SK-N-SH treated with all-trans-retinoic acid at 6 μM for 48 hours (cell line): Measurements from ENCODE around the gene PWWP3B.
A peak's percentile ranks its signal among the peaks of the same experiment; 100 is the strongest.

Experiments
- ATAC-seq: fragments of 200-7000 bp; cut with Tn5 transposase; 3 replicates; pipeline ENCODE4 v1.9.1; 2020; ENCODE audit warnings: mild to moderate bottlenecking, moderate library complexity
- ARNTL ChIP-seq: fragments of 450-650 bp; formaldehyde crosslinking; IDR thresholded peaks from 2 replicates; pipeline ENCODE4 v1.5.0; 2020; ENCODE audit warnings: low read depth, mild to moderate bottlenecking, moderate library complexity, borderline replicate concordance
- BACH2 ChIP-seq: fragments of 250-450 bp; sonication (Bioruptor Pico); IDR thresholded peaks from 2 replicates; pipeline ENCODE4 v1.9.0; 2021; ENCODE audit warnings: mild to moderate bottlenecking, borderline replicate concordance
- GLIS3 ChIP-seq: fragments of 250-450 bp; sonication (Bioruptor Pico); IDR thresholded peaks from 2 replicates; pipeline ENCODE4 v1.5.0; 2020; ENCODE audit warnings: mild to moderate bottlenecking, moderate library complexity
- RARB ChIP-seq: fragments of 250-450 bp; sonication (Bioruptor Pico); IDR thresholded peaks from 2 replicates; pipeline ENCODE4 v1.8.0; 2021; ENCODE audit warnings: mild to moderate bottlenecking, moderate library complexity
- SNAI2 ChIP-seq: fragments of 250-450 bp; sonication (Bioruptor Pico); IDR thresholded peaks from 2 replicates; pipeline ENCODE4 v1.5.0; 2020; ENCODE audit warnings: mild to moderate bottlenecking, moderate library complexity
- TCF4 ChIP-seq: fragments of 250-450 bp; sonication (Bioruptor Pico); IDR thresholded peaks from 2 replicates; pipeline ENCODE4 v1.8.0; 2021; ENCODE audit warnings: mild to moderate bottlenecking, moderate library complexity, borderline replicate concordance
- TOX ChIP-seq: fragments of 250-450 bp; sonication (Bioruptor Pico); IDR thresholded peaks from 2 replicates; pipeline ENCODE4 v1.8.0; 2021; ENCODE audit warnings: mild to moderate bottlenecking, moderate library complexity, borderline replicate concordance
- ZFP3 ChIP-seq: fragments of 250-450 bp; sonication (Bioruptor Pico); IDR thresholded peaks from 2 replicates; pipeline ENCODE4 v1.5.0; 2020; ENCODE audit warnings: mild to moderate bottlenecking, moderate library complexity
- ZFP30 ChIP-seq: fragments of 450-650 bp; formaldehyde crosslinking; IDR thresholded peaks from 2 replicates; pipeline ENCODE4 v1.5.0; 2022; ENCODE audit warnings: mild to moderate bottlenecking, moderate library complexity
- ZNF565 ChIP-seq: fragments of 450-650 bp; formaldehyde crosslinking; conservative IDR thresholded peaks from 2 replicates; pipeline ENCODE4 v1.5.0; 2020; ENCODE audit warnings: low read depth, mild to moderate bottlenecking, moderate library complexity
- ZNF8 ChIP-seq: fragments of 450-650 bp; formaldehyde crosslinking; IDR thresholded peaks from 2 replicates; pipeline ENCODE4 v1.5.0; 2020; ENCODE audit warnings: mild to moderate bottlenecking, moderate library complexity
- TF ChIP-seq, protein P1 (sequence below): fragments of 250-450 bp; sonication (Bioruptor Pico); IDR thresholded peaks from 2 replicates; pipeline ENCODE4 v1.8.0; 2021; ENCODE audit warnings: low read depth, mild to moderate bottlenecking, moderate library complexity, borderline replicate concordance
- TF ChIP-seq, protein P2 (sequence below): fragments of 250-450 bp; sonication (Bioruptor Pico); IDR thresholded peaks from 2 replicates; pipeline ENCODE4 v1.5.1; 2021; ENCODE audit warnings: mild to moderate bottlenecking, moderate library complexity
- TF ChIP-seq, protein P3 (sequence below): fragments of 250-450 bp; sonication (Bioruptor Pico); IDR thresholded peaks from 2 replicates; pipeline ENCODE4 v1.5.1; 2020; ENCODE audit warnings: low read depth, mild to moderate bottlenecking, moderate library complexity
- TF ChIP-seq, protein P4 (sequence below): fragments of 250-450 bp; sonication (Bioruptor Pico); IDR thresholded peaks from 2 replicates; pipeline ENCODE4 v1.5.0; 2020; ENCODE audit warnings: mild to moderate bottlenecking, moderate library complexity
- TF ChIP-seq, protein P5 (sequence below): fragments of 250-450 bp; sonication (Bioruptor Pico); IDR thresholded peaks from 2 replicates; pipeline ENCODE4 v1.8.0; 2020; ENCODE audit warnings: mild to moderate bottlenecking, moderate library complexity, borderline replicate concordance

The PWWP3B gene

DNA sequence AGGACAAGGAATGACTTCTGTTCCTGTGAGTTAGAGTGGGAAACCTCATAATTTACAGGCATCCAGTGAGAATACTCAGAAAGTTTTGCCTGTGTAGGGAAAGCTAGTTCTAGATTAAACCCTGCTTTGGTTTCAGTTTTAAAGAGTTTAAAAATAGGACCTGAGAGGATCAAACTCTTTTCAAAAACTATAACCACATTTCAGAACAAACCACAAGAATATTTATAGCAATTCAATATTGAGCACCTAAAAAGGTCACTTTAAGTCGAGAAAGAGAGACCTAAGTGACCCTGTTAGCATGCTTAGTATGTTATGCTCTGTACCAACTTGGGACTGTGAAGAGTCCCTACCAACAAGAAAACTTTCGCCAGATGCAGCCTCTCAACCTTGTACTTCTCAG lies 17.4 kb upstream of the PWWP3B start:
- ATAC-seq = no peak
- no peak for TF ChIP-seq ZFP3 (CRISPR knock-in tag)
- no peak for TF ChIP-seq ARNTL
- TF ChIP-seq SNAI2 (CRISPR knock-in tag) = no peak
- TF ChIP-seq, protein P1, sequence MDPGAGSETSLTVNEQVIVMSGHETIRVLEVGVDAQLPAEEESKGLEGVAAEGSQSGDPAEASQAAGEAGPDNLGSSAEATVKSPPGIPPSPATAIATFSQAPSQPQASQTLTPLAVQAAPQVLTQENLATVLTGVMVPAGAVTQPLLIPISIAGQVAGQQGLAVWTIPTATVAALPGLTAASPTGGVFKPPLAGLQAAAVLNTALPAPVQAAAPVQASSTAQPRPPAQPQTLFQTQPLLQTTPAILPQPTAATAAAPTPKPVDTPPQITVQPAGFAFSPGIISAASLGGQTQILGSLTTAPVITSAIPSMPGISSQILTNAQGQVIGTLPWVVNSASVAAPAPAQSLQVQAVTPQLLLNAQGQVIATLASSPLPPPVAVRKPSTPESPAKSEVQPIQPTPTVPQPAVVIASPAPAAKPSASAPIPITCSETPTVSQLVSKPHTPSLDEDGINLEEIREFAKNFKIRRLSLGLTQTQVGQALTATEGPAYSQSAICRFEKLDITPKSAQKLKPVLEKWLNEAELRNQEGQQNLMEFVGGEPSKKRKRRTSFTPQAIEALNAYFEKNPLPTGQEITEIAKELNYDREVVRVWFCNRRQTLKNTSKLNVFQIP = no peak
- TF ChIP-seq, protein P2, sequence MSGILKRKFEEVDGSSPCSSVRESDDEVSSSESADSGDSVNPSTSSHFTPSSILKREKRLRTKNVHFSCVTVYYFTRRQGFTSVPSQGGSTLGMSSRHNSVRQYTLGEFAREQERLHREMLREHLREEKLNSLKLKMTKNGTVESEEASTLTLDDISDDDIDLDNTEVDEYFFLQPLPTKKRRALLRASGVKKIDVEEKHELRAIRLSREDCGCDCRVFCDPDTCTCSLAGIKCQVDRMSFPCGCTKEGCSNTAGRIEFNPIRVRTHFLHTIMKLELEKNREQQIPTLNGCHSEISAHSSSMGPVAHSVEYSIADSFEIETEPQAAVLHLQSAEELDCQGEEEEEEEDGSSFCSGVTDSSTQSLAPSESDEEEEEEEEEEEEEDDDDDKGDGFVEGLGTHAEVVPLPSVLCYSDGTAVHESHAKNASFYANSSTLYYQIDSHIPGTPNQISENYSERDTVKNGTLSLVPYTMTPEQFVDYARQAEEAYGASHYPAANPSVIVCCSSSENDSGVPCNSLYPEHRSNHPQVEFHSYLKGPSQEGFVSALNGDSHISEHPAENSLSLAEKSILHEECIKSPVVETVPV = no peak
- TF ChIP-seq TCF4 (CRISPR knock-in tag) = no peak
- TF ChIP-seq, protein P3, sequence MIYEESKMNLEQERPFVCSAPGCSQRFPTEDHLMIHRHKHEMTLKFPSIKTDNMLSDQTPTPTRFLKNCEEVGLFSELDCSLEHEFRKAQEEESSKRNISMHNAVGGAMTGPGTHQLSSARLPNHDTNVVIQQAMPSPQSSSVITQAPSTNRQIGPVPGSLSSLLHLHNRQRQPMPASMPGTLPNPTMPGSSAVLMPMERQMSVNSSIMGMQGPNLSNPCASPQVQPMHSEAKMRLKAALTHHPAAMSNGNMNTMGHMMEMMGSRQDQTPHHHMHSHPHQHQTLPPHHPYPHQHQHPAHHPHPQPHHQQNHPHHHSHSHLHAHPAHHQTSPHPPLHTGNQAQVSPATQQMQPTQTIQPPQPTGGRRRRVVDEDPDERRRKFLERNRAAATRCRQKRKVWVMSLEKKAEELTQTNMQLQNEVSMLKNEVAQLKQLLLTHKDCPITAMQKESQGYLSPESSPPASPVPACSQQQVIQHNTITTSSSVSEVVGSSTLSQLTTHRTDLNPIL = no peak

DNA sequence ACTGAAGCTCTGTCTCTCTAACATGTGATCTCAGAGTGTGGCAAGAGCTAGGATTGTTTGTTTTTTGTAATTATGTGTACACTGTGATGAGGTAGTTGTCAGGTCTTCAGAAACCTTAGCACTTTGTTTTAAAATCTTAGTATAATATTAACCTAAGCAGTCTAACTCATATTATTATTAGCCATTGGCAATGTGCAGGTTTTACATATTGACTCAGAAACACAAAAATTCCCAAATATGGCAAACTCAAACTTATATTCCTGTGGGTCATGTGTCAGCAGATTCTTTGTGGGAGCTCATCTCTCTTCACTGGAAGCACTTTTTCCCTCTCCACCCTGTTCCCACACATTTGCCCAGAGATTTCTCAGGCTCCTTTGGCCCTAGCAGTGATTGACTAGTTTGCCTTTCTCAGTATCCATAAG lies 8.2 kb upstream of the PWWP3B start:
- TF ChIP-seq ZFP30 (CRISPR knock-in tag) (no peak), ZNF565 (no peak)
- no peak for ATAC-seq

DNA sequence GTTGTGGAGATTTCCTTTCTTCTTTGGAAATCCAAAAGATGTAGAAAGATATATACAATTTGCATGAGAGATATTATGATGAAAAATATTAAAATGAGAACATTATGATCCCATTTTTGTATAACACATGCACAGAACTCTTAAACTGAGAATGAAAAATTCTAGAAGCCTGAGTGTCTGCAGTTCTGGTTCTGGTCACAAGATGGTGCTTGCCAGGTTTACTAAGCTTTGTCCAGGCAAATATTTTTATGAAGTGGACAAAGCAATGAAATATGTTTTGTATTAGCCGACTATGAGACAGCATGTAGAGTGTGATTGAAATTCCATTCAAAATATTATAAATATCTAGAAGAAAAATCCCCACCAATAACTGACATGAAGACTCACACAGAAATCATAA lies 2.2 kb downstream of the PWWP3B start:
- TF ChIP-seq, protein P1 = no peak
- TF ChIP-seq, protein P4, sequence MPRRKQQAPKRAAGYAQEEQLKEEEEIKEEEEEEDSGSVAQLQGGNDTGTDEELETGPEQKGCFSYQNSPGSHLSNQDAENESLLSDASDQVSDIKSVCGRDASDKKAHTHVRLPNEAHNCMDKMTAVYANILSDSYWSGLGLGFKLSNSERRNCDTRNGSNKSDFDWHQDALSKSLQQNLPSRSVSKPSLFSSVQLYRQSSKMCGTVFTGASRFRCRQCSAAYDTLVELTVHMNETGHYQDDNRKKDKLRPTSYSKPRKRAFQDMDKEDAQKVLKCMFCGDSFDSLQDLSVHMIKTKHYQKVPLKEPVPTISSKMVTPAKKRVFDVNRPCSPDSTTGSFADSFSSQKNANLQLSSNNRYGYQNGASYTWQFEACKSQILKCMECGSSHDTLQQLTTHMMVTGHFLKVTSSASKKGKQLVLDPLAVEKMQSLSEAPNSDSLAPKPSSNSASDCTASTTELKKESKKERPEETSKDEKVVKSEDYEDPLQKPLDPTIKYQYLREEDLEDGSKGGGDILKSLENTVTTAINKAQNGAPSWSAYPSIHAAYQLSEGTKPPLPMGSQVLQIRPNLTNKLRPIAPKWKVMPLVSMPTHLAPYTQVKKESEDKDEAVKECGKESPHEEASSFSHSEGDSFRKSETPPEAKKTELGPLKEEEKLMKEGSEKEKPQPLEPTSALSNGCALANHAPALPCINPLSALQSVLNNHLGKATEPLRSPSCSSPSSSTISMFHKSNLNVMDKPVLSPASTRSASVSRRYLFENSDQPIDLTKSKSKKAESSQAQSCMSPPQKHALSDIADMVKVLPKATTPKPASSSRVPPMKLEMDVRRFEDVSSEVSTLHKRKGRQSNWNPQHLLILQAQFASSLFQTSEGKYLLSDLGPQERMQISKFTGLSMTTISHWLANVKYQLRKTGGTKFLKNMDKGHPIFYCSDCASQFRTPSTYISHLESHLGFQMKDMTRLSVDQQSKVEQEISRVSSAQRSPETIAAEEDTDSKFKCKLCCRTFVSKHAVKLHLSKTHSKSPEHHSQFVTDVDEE = no peak
- TF ChIP-seq BACH2 (CRISPR knock-in tag) (no peak), GLIS3 (no peak), TOX (CRISPR knock-in tag) (no peak), ZFP3 (CRISPR knock-in tag) (no peak), ZNF8 (CRISPR knock-in tag) (no peak), ARNTL (no peak)
- TF ChIP-seq, protein P3 = no peak
- ATAC-seq = peak; percentile 47; the same call in 1 of the 3 replicates

DNA sequence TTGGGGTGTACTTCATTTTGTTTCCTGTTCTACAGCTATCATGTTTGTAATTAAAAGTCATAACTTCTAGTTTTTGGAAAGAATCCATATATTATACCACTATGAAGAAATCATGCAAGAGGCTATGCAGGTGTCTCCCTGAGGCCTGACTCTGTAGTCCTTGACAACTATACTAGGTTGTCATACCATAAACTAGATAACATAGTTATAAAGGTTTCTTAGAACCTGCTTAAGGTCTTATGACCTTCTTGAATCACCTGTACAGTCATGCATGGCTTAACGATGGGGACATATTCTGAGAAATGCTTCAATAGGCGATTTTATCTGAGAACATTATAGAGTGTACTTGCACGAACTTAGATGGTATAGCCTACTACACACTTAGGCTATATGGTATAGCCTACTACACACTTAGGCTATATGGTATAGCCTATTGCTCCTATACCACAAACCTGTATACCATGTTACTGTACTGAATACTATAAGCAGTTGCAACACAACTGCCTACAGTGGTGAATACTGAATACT lies 3.3 kb downstream of the PWWP3B start:
- no peak for ATAC-seq
- TF ChIP-seq, protein P4 = no peak
- TF ChIP-seq ARNTL (no peak), RARB (CRISPR knock-in tag) (no peak), ZFP30 (CRISPR knock-in tag) (no peak), BACH2 (CRISPR knock-in tag) (no peak)
- TF ChIP-seq, protein P5, sequence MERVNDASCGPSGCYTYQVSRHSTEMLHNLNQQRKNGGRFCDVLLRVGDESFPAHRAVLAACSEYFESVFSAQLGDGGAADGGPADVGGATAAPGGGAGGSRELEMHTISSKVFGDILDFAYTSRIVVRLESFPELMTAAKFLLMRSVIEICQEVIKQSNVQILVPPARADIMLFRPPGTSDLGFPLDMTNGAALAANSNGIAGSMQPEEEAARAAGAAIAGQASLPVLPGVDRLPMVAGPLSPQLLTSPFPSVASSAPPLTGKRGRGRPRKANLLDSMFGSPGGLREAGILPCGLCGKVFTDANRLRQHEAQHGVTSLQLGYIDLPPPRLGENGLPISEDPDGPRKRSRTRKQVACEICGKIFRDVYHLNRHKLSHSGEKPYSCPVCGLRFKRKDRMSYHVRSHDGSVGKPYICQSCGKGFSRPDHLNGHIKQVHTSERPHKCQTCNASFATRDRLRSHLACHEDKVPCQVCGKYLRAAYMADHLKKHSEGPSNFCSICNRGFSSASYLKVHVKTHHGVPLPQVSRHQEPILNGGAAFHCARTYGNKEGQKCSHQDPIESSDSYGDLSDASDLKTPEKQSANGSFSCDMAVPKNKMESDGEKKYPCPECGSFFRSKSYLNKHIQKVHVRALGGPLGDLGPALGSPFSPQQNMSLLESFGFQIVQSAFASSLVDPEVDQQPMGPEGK (CRISPR knock-in tag) = no peak
